ENCODE data around the gene TAF4.
"Not testable (repeated sequence)": the region's sequence is repeated elsewhere in the genome, so short reads cannot be mapped to it uniquely, and the experiment has no call there.

Gene TAF4

GRCh38 chr20:61976263-61976643 lies 89.4 kb downstream of the TAF4 start:
- in situ Hi-C loops (cut with HindIII; ENCODE audit: low sequenced_read_pairs), result no loop called here

GRCh38 chr20:61975407-61976129 lies 90.1 kb downstream of the TAF4 start:
- TF ChIP-seq CTCF (IDR thresholded peaks at IDR 0.05; ENCODE audit: low read depth, low read length), result no peak
- H3K4me3 ChIP-seq (ENCODE audit: low read depth, low read length), result no peak overlapping the region
- no peak for DNase-seq (ENCODE audit: low read depth, low spot score)
- in situ Hi-C loops (cut with HindIII; ENCODE audit: low sequenced_read_pairs), result no loop called here

More at GRCh38 chr20:61976263-61976643, 89.4 kb downstream of the TAF4 start:
- H3K4me3 ChIP-seq (ENCODE audit: low read depth, low read length), result no peak overlapping the region
- DNase-seq (ENCODE audit: low read depth, low spot score), result no peak
- TF ChIP-seq CTCF (IDR thresholded peaks at IDR 0.05; ENCODE audit: low read depth, low read length), result no peak

GRCh38 chr20:61974357-61974665 lies 91.4 kb downstream of the TAF4 start:
- no peak for TF ChIP-seq CTCF (IDR thresholded peaks at IDR 0.05; ENCODE audit: low read depth, low read length)
- no peak overlapping the region for H3K4me3 ChIP-seq (ENCODE audit: low read depth, low read length)
- in situ Hi-C loops (cut with HindIII; ENCODE audit: low sequenced_read_pairs), result no loop called here
- DNase-seq (ENCODE audit: low read depth, low spot score), result no peak

GRCh38 chr20:61973515-61974356 lies 91.9 kb downstream of the TAF4 start:
- DNase-seq (ENCODE audit: low read depth, low spot score), result no peak
- no peak for TF ChIP-seq CTCF (IDR thresholded peaks at IDR 0.05; ENCODE audit: low read depth, low read length)
- in situ Hi-C loops (cut with HindIII; ENCODE audit: low sequenced_read_pairs), result no loop called here
- no peak overlapping the region for H3K4me3 ChIP-seq (ENCODE audit: low read depth, low read length)

- no peak for TF ChIP-seq CTCF (IDR thresholded peaks at IDR 0.05; ENCODE audit: low read depth, low read length)
- no peak for DNase-seq (ENCODE audit: low read depth, low spot score)
- in situ Hi-C loops (cut with HindIII; ENCODE audit: low sequenced_read_pairs), result no loop called here
- no peak overlapping the region for H3K4me3 ChIP-seq (ENCODE audit: low read depth, low read length)
These were observed 92.8 kb downstream of the TAF4 start for GRCh38 chr20:61972636-61973508.

GRCh38 chr20:61971595-61971994 lies 94.1 kb downstream of the TAF4 start:
- DNase-seq (ENCODE audit: low read depth, low spot score); in situ Hi-C loops (cut with HindIII; ENCODE audit: low sequenced_read_pairs); H3K4me3 ChIP-seq (ENCODE audit: low read depth, low read length): not testable (repeated sequence)

Measured in astrocyte of the spinal cord (primary cell).